ENCODE results near the gene KIAA0040.

DNA sequence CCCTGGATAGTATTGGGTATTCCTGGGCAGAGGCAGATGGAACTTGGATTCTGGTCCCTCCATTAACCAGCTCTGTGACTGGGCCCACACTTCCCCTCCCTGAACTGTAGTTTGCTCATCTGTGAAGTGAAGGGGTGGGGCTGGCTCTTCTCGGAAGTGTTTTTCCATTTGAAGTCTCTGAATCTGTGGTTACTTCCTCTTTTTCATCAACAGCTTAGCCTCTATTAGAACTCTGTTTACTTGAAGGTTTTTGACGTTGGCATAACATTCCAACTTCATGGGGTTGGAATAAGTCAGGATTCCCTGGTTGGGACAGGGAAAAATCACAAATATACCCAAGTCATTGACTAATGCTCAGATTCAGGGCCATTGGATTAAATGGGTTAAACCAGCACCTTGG is 3.6 kb downstream of the KIAA0040 start:
- TF ChIP-seq CTCF (conservative IDR thresholded peaks at IDR 0.05; ENCODE audit: low read length) (no peak), EZH2phosphoT487 (IDR thresholded peaks at IDR 0.05; ENCODE audit: borderline replicate concordance) (no peak)
